Measurements from ENCODE around the gene NKPD1. TPM values are rescaled to one million over a fixed set of nuclear protein-coding genes. Genes with fewer than 3 reads are reported as not detected.

Gene NKPD1
- total and polyA plus RNA-seq, 2 experiments from 2014 or later = 0.24 to 1.3 TPM

DNA sequence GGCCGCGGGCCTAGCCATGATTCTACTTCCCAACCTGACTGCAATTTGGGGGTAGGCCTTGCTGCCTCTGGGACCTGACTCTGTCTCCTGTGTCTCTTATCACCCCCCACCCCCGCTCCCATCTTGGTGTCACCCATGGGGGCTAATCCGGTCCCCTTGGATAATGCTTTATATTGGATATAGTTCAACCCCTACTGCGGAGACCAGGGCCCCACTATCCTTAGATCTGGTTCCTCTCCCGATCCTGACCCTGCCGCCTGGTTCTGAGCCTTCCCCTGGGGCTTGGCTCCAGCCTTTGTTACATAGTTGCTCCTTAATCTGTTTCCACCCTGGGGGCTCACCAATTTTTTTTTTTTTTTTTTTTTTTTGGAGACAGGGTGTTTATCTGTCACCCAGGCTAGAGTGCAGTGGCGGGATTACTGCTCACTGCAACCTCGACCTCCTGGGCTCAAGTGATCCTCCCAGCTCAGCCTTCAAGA, 19.1 kb upstream of the NKPD1 start:
- H3K27ac ChIP-seq (ENCODE audit: low read depth) = no peak overlapping the region
- H2AFZ ChIP-seq = no peak overlapping the region
- H4K20me1 ChIP-seq (replicated peaks; ENCODE audit: insufficient read depth) = no peaks in the 10 kb centered on the region
- Mint-ChIP-seq H3K4me3 (peak overlapping the region; percentile 73), H3K36me3 (ENCODE audit: low read depth) (peaks cover 3% of the 10 kb centered on the region; the same call in 1 of the 3 replicates), H3K4me1 (peaks cover 2% of the 10 kb centered on the region; the same call in 1 of the 3 replicates), H3K27me3 (ENCODE audit: insufficient read depth, low read depth, poor library complexity) (peaks cover 22% of the 10 kb centered on the region), H3K27ac (no peak overlapping the region), H3K9me3 (no peaks in the 10 kb centered on the region)
- DNase-seq (ENCODE audit: low spot score) (no peak), ATAC-seq (no peak)
- H3F3A ChIP-seq (replicated peaks; ENCODE audit: low read depth) = 0 out of 2 replicates have a peak, but pooled peaks cover 4% of the 10 kb centered on the region
- peaks cover 15% of the 10 kb centered on the region for H3K79me2 ChIP-seq (replicated peaks; ENCODE audit: insufficient read depth)
- peaks cover 3% of the 10 kb centered on the region; the same call in 1 of the 2 replicates for H3K4me1 ChIP-seq (ENCODE audit: insufficient read depth)
- no peaks in the 10 kb centered on the region for H3K36me3 ChIP-seq (ENCODE audit: insufficient read depth)
- TF ChIP-seq ZNF462 (CRISPR knock-in tag; IDR thresholded peaks at IDR 0.05) = no peak
- TF ChIP-seq JUNB (IDR thresholded peaks at IDR 0.05; ENCODE audit: unreplicated experiment) = no peak
- no peak for TF ChIP-seq ZNF114 (CRISPR knock-in tag; IDR thresholded peaks at IDR 0.05)
- TF ChIP-seq CREB1 (CRISPR knock-in tag; IDR thresholded peaks at IDR 0.05; ENCODE audit: low read depth) = no peak
- TF ChIP-seq STAT1 (IDR thresholded peaks at IDR 0.05; ENCODE audit: unreplicated experiment) = no peak
- TF ChIP-seq ZNF331 (CRISPR knock-in tag; IDR thresholded peaks at IDR 0.05; ENCODE audit: low read depth) = no peak
- no peak for TF ChIP-seq NANOG (IDR thresholded peaks at IDR 0.05; ENCODE audit: borderline replicate concordance)
- no peak for TF ChIP-seq EZH2phosphoT487 (IDR thresholded peaks at IDR 0.05; ENCODE audit: unreplicated experiment)
- no peak for TF ChIP-seq POLR2AphosphoS5 (IDR thresholded peaks at IDR 0.05; ENCODE audit: low read depth)
- TF ChIP-seq, protein P1, sequence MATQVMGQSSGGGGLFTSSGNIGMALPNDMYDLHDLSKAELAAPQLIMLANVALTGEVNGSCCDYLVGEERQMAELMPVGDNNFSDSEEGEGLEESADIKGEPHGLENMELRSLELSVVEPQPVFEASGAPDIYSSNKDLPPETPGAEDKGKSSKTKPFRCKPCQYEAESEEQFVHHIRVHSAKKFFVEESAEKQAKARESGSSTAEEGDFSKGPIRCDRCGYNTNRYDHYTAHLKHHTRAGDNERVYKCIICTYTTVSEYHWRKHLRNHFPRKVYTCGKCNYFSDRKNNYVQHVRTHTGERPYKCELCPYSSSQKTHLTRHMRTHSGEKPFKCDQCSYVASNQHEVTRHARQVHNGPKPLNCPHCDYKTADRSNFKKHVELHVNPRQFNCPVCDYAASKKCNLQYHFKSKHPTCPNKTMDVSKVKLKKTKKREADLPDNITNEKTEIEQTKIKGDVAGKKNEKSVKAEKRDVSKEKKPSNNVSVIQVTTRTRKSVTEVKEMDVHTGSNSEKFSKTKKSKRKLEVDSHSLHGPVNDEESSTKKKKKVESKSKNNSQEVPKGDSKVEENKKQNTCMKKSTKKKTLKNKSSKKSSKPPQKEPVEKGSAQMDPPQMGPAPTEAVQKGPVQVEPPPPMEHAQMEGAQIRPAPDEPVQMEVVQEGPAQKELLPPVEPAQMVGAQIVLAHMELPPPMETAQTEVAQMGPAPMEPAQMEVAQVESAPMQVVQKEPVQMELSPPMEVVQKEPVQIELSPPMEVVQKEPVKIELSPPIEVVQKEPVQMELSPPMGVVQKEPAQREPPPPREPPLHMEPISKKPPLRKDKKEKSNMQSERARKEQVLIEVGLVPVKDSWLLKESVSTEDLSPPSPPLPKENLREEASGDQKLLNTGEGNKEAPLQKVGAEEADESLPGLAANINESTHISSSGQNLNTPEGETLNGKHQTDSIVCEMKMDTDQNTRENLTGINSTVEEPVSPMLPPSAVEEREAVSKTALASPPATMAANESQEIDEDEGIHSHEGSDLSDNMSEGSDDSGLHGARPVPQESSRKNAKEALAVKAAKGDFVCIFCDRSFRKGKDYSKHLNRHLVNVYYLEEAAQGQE (IDR thresholded peaks at IDR 0.05; ENCODE audit: unreplicated experiment) = no peak
- TF ChIP-seq EZH2 (IDR thresholded peaks at IDR 0.05; ENCODE audit: low read depth, unreplicated experiment) = no peak
- H3K4me2 ChIP-seq = peak overlapping the region; percentile 93
- peak overlapping the region; percentile 64 for H3K4me3 ChIP-seq
- H3K27me3 ChIP-seq (ENCODE audit: insufficient read depth) = peaks cover 6% of the 10 kb centered on the region; the same call in 1 of the 2 replicates
- H3K9me2 ChIP-seq (ENCODE audit: insufficient read depth) = no peaks in the 10 kb centered on the region
